Stimulated activated CD8-positive, alpha-beta memory T cell treated with anti-CD3 and anti-CD28 coated beads, Interleukin-12 subunit alpha, Interleukin-12 subunit beta, amount 100 ng/mL, for 24 hours (primary cell): ENCODE measurements around the gene GADD45G.

Experiments
- DNase-seq: peaks from one replicate; pipeline ENCODE4 v3.0.0-alpha.2; 2020; ENCODE audit errors: extremely low read depth

GADD45G gene

GRCh38 chr9:89630508-89630907 is 25.7 kb downstream of the GADD45G start:
- DNase-seq = no peak

GRCh38 chr9:89631384-89631783 is 26.6 kb downstream of the GADD45G start:
- DNase-seq = no peak

- DNase-seq = no peak
Observed at GRCh38 chr9:89632192-89632733, 27.5 kb downstream of the GADD45G start.

- DNase-seq = no peak
Observed at GRCh38 chr9:89632736-89633135, 27.9 kb downstream of the GADD45G start.

- no peak for DNase-seq
Observed at GRCh38 chr9:89633404-89633803, 28.6 kb downstream of the GADD45G start.

GRCh38 chr9:89633920-89634319 is 29.1 kb downstream of the GADD45G start:
- no peak for DNase-seq

GRCh38 chr9:89634995-89635742 is 30.4 kb downstream of the GADD45G start:
- no peak for DNase-seq

- DNase-seq = no peak
Observed at GRCh38 chr9:89635816-89636215, 31.0 kb downstream of the GADD45G start.

GRCh38 chr9:89637787-89638186 is 33.0 kb downstream of the GADD45G start:
- DNase-seq = no peak

- no peak for DNase-seq
Observed at GRCh38 chr9:89638359-89638758, 33.5 kb downstream of the GADD45G start.

GRCh38 chr9:89638893-89639292 is 34.1 kb downstream of the GADD45G start:
- no peak for DNase-seq

GRCh38 chr9:89639367-89639795 is 34.6 kb downstream of the GADD45G start:
- no peak for DNase-seq

- no peak for DNase-seq
Observed at GRCh38 chr9:89639961-89640360, 35.1 kb downstream of the GADD45G start.

GRCh38 chr9:89640361-89640760 is 35.5 kb downstream of the GADD45G start:
- no peak for DNase-seq

GRCh38 chr9:89640801-89641200 is 36.0 kb downstream of the GADD45G start:
- DNase-seq = no peak

GRCh38 chr9:89641980-89642379 is 37.2 kb downstream of the GADD45G start:
- DNase-seq = no peak

- no peak for DNase-seq
Observed at GRCh38 chr9:89642789-89643188, 38.0 kb downstream of the GADD45G start.

GRCh38 chr9:89646189-89646939 is 41.6 kb downstream of the GADD45G start:
- DNase-seq = no peak

- no peak for DNase-seq
Observed at GRCh38 chr9:89647366-89648128, 42.7 kb downstream of the GADD45G start.

- DNase-seq = no peak
Observed at GRCh38 chr9:89648247-89649000, 43.6 kb downstream of the GADD45G start.

- DNase-seq = no peak
Observed at GRCh38 chr9:89649039-89649691, 44.4 kb downstream of the GADD45G start.
